ENCODE results near the gene PDCD4. TPM values are rescaled to one million over a fixed set of nuclear protein-coding genes. Genes with fewer than 3 reads are reported as not detected.

The PDCD4 gene
- total RNA-seq, 1 donor from 2014 or later, result 118 TPM

DNA sequence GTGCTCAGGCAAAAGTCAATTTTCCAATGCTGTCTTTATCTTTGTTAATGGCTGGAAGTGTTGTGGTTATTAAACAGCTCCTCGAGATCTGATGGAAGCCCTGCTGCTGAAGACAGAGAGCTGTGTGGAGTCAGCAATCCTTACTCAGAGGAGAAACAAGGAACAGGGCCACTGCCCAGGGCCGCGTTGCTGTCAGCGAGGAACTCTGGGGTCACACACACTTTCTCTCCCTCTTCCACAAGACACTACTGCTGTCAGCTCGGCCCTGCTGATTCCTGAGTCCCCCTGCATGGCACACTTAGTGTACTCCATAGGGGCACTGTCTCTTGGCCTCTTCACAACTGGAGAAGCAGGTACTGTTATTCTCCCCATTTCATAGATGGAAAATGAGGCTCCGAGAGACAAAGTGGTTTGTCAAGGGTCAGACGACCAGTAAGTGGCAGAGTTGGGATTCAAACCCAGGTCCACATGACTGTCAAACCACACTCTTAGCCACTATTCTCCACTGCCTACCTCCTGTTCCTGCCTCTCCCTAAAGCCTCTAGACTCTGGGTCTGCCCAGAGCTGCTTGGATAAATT, 29.3 kb upstream of the PDCD4 start:
- no peak for DNase-seq (ENCODE audit: low spot score)

DNA sequence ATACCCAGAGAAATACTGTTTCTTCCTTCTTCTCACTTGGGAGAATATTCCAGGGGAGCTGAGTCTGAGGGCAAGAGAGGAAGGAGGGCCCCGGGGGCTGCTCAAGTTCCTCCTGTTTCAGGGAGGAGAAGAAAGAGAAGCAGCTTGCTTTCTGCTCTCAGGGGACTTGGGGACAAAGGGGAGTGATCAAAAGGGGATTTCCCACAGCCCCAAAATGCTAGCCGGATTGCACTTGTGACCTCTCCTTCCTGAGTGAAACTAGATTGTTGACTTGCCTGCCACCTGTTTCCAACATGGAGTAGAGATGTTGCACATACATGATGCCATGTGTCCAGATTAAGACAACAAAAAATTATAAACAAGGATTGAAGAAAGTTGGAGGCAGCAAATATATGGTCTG, 28.7 kb upstream of the PDCD4 start:
- no peak for DNase-seq (ENCODE audit: low spot score)

DNA sequence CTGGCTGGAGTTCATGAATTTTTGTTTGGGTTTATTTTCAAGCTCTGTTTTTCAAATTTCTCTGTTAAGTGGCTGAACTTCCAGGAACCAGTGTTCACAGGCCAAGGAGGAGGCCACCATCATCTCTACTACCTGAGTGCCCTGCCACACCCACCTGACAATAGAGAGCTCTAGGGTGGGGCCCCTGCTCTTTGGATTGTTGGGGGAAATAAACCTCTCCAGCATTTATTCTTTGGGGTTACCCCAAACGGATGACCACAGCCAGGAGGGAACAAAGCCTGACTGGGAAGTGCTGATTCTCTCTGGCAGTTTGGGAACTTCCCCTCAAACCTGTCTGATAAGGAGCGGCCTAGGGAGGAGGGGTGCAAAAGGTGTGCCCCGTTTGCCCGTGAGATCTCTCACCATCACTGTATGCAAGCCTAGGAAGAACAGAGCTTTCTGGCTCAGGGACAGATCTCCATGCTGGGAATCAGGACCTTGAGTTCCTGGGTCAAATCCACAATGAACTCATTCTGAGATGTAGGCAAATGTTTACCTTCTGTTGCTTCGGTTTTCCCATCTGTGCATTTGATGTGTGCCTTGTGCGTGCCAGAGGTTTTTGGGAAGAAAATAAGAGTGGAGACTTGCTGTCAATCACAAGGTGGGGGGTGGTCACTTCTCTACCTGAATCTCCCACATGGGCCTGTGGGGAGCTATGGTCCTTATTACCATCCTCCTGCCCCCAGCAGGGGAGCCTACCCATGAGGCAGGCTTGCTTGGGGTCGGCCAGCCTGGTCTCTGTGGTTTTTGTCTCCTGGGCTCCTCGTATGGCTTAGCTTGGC, 27.7 kb upstream of the PDCD4 start:
- DNase-seq (ENCODE audit: low spot score), result no peak

DNA sequence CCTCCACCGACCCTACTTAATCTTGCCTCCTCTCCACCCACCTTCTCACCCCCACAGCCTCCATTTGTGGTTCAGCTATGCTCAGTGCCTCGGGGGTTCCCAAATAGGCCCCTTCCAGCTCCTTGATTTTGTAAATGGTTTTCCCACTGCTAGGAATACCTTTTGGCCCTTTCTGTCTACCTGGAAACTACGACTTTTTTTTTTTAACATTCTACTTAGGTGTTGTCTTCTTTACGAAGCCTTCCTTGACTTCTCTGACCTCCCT, 27.2 kb upstream of the PDCD4 start:
- no peak for DNase-seq (ENCODE audit: low spot score)

DNA sequence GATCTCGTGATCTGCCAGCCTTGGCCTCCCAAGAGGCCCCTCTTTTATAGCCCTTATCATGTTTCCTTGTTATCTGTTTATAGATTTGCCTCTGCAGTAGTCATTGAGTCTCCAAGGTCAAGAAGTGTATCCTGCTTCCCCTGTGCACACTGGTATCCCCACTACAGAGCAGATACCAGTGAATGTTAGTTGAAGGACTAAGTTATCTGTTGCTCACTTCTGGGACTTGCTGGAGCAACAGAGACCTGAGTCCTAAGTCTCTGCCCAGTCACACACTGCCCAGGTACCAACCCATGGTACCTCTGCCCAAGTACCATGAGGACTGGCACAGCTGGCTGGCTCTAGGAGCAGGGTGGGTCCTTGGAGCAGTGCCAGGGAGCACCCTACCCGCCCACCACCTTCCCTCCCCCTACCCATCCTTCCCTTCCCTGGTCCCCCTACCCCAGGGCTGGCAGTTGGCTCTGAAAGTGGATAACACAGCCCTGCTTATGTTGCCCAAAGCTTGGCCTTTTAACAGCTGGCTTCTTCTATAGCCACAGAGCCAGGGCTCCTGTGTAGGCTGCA, 26.5 kb upstream of the PDCD4 start:
- no peak for DNase-seq (ENCODE audit: low spot score)

DNA sequence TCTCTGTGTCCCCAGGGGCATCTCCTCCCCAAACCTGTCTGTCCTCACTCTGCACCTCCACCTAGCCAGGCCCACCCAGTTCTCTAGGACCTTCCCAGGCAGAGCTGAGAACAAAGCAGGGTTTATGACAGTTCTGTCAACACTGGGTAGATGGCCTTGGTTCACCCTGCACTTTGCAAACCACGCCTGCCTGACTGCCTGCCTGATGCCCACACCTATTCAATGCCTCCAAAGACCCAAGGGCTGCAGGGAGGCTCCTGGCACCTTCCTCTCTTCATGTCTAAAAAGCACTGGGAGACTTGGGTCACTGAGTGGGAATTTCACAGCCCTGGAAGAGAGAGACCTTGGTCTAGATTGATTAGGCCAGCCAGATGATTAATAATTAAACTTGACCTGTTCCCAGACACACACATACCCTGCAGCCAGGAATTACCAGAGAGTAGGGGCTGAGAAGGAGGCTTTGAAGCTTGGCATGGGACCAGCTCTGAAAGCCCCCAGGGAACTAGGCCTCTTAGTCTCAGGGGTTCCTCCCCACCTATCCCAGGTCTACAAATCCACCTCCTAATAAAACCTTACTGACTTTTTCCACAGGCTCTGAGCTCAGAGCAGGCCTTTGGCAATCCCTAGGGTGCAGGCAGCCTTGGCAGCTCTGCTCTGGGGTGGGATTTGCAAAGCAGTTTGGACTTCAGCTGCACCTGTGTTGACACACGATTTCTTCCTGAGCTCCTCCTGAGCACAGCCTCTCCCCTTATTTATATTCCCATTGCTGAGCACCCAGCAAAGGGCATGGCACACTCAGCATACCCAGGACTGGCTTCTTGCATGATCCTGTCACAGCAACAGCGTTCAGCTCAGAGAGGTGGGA, 25.7 kb upstream of the PDCD4 start:
- no peak for DNase-seq (ENCODE audit: low spot score)

DNA sequence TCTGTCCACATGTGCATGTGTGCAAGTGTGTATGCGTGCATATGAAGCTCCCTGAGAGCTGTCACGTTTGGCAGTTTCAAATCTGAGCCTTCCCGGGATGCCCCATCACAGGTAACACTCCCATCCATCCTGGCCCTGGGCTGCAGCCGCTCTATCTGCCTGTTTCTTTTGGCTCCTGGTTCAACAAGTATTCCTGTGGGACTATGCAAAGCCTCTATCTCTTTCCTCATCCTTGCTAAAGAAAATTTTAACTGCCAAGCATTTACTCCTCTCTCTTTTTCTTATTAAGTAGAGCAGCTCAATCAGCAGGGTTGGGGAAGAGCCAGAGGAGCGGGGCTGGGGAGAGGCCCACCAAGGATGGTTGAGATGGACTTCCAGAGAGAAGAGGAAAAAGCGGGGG, 24.4 kb upstream of the PDCD4 start:
- DNase-seq (ENCODE audit: low spot score), result no peak

DNA sequence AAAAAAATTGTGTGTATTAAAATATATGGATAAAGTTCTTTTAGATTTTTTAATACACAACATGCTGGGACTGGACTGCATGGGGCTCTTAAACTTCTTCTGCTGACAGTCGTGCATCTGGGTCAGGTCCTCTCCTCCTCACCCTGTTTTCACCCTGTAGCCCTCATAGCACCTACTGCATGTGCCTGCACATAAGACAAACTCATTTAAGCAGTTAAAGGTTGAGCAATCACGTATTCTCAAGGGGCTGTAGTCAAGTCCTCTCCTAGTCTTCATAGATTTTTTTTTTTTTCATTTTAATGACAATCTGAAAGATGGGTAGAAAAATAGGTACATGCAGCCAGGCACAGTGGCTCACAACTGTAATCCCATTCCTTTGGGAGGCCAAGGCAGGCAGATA, 23.6 kb upstream of the PDCD4 start:
- no peak for DNase-seq (ENCODE audit: low spot score)

DNA sequence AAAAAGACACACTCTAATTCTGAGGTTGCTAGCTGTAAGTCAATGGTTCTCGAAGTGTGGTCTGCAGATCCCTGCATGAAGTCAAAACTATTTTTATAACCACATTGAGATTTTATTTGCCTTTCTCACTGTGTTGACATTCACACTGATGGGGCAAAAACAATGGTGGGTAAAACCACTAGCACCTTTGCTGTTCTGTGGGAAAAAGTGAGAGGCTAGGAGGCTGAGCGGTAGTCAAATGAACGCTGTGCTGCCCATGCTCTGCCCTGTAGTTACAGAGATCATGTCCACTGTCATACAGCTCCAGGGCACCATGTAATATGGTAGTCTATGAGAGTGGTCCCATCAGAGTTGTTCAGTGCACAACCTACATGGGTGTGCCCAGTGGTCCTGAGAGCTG, 21.6 kb upstream of the PDCD4 start:
- no peak for DNase-seq (ENCODE audit: low spot score)

DNA sequence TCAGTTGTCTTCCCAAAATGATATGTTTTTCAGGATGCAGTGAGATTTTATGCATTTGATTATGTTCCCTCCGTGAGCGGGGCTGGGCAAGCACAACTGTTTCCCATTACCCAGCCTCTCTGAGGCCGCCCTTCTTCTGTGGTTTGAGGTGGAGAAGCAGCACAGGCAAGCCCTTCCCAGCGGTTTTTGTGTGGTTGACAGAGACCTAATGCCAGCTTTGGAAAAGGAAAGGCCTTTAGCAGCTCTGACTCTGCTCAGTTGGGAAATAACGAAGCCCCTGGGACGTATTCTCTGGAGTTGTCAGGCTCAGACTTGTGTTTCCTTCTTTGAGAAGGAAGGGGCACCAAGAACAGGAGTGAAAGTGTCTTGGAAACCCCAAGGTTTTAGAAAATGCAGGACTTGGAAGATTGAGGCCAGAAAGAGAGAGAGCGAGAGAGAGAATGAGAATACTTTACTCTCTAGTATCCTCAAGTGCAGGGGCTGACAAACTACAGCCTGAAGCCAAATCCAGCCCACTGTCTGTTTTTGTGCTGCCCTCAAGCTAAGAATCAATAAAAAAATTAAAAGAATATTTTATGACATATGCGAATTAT, 20.6 kb upstream of the PDCD4 start:
- DNase-seq (ENCODE audit: low spot score), result peak; percentile 74

DNA sequence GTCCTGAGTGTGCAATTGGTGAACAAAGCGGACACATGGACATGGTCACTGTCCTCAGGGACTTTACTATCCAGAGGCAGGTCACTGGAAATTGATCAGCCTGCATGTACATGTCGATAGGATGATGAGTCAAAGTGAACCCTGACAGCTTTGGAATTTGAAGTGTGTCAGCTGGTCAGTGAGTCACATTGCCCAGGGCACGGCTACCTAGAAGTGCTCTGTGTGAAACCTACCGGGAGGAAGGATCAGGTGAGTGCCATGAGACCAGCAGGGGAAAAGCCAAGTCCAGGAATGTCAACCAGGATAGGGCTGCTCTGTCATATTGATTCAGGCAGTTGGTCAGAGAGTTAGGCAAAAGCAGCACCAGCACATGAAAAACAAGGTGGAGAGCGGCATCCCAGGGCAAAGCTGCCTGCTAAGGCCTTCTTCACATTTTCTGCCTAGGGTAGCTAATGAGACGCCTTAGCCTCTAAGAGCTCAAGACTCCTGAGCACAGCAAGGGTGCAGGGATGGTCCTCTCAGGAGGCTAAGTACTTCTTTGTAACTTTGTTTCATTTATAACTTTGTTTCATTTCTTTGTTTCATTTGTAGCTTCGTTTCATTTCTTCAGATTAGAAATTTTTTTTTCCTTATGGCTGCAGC, 19.4 kb upstream of the PDCD4 start:
- DNase-seq (ENCODE audit: low spot score), result no peak

DNA sequence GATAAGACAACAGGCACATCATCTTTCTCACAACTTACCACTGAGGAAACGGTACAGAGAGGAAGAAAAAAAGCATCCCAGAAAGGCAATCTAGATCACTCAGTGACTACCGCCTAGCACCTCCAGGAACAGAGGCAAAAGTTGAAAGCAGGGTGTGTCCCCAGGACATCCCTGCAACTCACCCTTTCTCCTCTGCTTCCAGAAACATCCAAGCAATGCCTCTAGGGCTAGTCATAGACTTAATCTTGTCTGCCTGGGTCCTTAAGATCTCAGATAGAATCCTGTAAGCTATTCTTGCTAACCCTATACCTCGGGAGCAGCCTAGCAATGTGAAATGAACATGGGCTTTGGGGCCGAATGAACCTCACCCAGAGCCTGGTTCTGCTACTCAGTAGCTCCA, 18.8 kb upstream of the PDCD4 start:
- DNase-seq (ENCODE audit: low spot score), result peak; percentile 79

DNA sequence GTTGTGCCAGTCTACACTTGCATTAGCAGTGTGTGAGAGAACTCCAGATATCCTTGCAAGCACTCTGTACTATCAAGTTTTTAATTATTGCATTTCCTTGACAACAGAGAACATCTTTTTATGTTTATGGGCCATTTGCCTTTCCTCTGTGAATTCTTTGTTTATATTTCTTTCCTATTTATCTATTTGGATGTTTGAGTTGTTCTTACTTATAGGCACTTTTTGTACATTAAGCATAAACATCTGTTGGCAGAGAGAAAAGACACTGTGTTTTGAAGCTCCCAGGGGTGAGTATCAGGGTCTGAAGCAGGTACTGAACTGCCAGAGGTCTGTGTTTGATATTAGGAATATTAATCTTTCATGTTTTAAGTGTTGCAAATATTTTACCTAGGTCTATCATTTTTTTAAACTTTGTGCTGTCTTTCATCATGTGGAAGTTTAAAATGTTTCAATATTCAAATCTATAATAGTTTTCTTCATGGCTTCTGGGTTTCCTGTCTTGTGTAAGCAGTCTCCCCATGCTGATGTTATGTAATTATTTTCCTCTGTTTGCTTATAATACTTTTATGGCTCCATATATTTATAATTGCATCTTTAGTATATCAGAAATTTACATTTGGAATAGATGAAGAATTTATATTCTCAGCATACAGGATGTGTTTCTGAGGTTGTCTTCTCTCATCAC, 17.7 kb upstream of the PDCD4 start:
- DNase-seq (ENCODE audit: low spot score), result no peak

DNA sequence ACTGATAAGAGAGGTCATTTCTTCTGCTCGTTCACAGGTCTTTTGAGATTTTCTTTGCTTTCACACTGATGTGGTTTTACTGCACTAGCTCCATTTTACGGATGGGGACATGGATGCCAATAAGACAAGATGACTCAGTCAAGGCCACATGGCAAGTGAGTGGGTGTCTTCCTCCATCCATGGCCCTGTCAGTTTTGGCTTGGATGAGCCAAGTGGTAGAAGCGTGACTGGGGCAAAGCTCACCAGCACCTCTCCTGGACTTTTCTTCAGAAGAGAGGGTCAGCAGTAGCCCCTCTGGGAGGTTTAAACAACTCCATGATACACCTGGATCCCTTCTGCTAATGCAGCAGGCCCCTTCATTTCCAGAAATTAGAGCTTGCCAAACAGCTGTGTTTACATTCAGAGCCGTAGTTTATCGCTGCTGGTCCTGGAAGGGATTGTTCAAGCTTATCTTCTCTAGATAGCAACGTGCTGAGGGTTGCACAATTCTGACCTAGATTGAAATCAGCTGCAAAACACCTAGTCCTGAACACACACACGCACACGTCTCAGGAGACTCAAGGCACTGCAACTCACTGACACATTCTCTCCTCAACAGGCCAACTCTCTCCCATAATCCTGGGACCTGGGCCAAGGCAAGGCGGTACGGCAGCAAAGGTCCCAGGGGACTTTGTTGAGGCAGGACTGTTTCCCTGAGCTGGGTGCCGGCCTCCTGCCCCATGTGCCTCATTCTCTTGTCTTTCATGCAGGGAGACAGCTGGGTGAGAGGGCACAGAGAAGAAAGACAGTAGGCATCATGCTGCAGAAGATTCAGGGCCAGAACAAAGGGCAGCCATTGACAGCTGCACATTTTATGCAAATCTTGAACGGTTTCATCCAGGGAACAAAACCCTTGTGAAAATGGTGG, 14.2 kb upstream of the PDCD4 start:
- peak; percentile 93 for DNase-seq (ENCODE audit: low spot score)

DNA sequence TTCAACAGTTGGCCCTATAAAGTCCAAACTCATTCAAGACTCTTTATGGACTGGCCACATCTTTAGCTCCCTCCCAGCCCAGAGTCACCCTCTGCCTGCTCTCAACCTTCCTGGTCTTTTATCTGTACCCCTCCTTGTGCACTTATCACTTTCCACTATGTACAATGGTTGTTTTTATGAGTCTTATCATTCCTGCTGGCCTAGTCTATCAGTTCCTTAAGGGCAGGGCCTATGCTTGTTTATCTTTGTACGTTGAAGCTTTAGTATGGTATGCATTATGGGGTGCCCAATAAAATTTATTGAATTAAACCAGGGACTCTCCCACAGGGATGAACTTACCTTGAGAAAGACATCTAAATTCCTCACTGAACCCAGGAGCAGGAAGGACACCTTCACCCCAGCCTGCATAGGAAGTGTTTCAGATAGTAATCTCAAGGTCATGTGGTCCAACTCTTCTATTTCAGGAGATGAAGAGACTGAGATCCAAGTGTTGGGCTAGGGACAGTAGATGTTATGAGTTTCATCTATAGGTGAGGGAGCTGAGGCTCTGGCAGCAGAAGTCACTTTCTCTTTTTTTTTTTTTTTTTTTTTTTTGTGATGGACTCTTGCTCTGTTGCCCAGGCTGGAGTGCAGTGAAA, 13.3 kb upstream of the PDCD4 start:
- DNase-seq (ENCODE audit: low spot score), result no peak

DNA sequence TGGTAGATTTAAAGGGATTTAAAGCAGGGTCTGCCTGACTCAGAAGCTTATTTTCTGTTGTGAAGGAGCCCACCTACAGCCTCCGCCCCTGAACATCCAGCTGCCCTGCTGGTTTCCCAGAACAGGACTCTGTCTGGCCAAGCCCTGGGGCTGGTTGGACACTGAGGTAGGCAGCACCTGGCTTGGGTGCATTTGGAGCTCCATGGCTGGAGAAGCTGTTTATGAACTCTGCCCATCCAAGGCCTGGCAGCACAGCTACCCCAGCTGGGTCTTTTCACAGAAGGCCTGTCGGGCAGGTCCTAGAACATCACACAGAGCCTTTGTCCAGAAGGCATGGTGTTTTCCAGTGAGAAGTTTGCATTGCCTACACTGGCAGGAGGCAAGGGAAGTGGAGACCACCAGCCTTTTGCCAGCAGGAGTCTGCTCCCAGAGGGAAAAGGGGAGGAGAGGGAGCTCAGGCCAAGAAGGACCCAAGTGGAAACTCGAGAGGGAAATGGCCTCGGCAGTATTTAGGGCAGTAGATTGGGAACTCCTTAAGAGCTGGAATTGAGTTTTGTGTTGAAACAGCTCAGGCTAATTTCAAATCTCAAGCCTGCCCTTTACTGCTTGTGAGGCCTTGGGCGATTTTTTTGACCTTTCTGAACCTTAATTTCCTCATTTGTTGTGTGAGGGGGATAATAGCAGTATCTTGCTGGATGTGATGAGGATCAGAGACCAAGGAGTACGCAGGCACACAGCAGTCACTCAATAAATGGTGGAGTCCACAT, 12.3 kb upstream of the PDCD4 start:
- DNase-seq (ENCODE audit: low spot score), result no peak

DNA sequence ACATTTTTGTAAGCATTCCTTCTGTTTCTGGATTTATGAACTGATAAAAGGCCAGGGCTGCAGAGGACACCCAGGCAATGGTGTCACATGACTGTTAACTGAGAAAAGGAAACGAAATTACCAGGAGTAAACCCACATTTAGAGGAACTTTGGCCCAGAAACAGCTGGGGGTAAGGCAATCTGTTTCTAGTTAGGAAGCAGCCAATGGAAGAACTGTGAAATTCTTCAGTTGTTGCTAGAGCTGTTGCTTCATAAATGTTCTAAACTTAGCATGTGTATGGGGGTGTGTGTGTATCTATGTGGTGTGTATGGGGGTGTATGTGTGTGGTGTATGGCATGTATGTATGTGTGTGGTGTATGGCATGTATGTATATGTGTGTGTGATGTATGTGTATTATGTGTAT, 11.8 kb upstream of the PDCD4 start:
- DNase-seq (ENCODE audit: low spot score), result peak; percentile 79

DNA sequence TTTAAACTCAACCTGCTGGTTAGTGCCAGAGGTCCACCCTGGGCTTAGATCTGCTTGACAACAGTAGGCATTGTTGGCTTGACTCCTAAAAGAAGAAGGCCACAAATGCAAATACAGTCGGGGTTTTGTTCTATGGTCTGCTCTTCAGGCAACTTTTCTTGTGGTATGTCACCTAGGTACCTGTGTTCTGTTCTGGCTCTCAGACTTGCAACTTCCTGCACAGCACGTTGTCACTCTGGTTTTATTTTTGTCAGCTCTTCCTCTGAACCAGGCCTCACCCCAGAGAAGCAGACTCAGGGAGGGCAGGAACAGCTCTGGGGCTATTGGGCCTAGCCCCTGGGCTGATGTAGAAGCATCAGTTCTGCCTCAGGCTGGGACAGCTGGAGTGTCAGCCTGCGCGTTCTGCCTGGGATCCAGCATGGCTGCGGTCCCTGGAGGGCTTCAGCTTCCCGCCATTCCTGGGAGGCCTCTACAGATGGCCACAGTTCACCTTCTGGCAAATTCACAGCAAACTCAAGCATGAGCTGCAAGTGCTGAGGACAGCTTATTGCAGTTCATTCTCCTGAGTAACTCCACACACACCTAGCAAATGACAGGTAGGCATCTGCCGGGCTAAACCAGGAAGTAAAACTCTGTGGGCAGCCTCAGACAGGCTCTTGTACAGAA, 11.0 kb upstream of the PDCD4 start:
- DNase-seq (ENCODE audit: low spot score), result peak; percentile 11

Data from umbilical cord (tissue), 2 donors.